ENCODE measurements around the gene CEACAM7. TPM values are rescaled to one million over a fixed set of nuclear protein-coding genes. Genes with fewer than 3 reads are reported as not detected.
"Not testable (repeated sequence)": the region's sequence is repeated elsewhere in the genome, so short reads cannot be mapped to it uniquely, and the experiment has no call there.

The CEACAM7 gene
- total and polyA plus RNA-seq, 4 experiments from 2014 or later = not detected

- intact Hi-C loops (cut with micrococcal nuclease) = no loop called here
- CTCF ChIA-PET (ENCODE audit: partially characterized antibody) = no interaction called here
Measured at GRCh38 chr19:41714598-41714997, 26.5 kb upstream of the CEACAM7 start.

GRCh38 chr19:41711376-41712261, 23.5 kb upstream of the CEACAM7 start:
- Histone ChIP-seq H3K9me3 (ENCODE audit: control insufficient read depth in 1 of 2, low read length in 2 of 2) (no peaks in the 10 kb centered on the region), H3K27ac (ENCODE audit: low read depth, low read length) (no peak overlapping the region), H3K36me3 (ENCODE audit: insufficient read depth, low read length) (no peaks in the 10 kb centered on the region), H3K4me1 (ENCODE audit: insufficient read depth, low read length) (no peaks in the 10 kb centered on the region), H3K4me3 (ENCODE audit: low read length in 2 of 2) (no peak overlapping the region), H3K27me3 (ENCODE audit: insufficient read depth, low read length) (no peaks in the 10 kb centered on the region)
- ChIA-PET CTCF (ENCODE audit: partially characterized antibody) (no interaction called here), POLR2A (ENCODE audit: partially characterized antibody) (no interaction called here)
- Mint-ChIP-seq H3K27me3 (peaks cover 21 to 38% of the 10 kb centered on the region in 2 donors), H3K36me3 (no peaks in the 10 kb centered on the region), H3K4me1 (peaks cover 2 to 6% (median 5%) of the 10 kb centered on the region in 4 donors), H3K27ac (no peak overlapping the region), H3K4me3 (no peak overlapping the region), H3K9me3 (peaks cover 0 to 2% (median 0%) of the 10 kb centered on the region in 8 donors)
- intact Hi-C loops (cut with micrococcal nuclease) = no loop called here
- no peak for DNase-seq

More at GRCh38 chr19:41714598-41714997, 26.5 kb upstream of the CEACAM7 start:
- no peaks in the 10 kb centered on the region for H3K9me3 ChIP-seq (ENCODE audit: control insufficient read depth in 1 of 2, low read length in 2 of 2)
- H3K36me3 ChIP-seq (ENCODE audit: insufficient read depth, low read length) = no peaks in the 10 kb centered on the region
- H3K4me1 Mint-ChIP-seq = no peaks in the 10 kb centered on the region
- H3K27me3 Mint-ChIP-seq = peaks cover 24 to 46% of the 10 kb centered on the region in 2 donors
- no peaks in the 10 kb centered on the region for H3K9me3 Mint-ChIP-seq
- no peak overlapping the region for H3K4me3 Mint-ChIP-seq
- no peak overlapping the region for H3K27ac ChIP-seq (ENCODE audit: low read depth, low read length)
- no peaks in the 10 kb centered on the region for H3K4me1 ChIP-seq (ENCODE audit: insufficient read depth, low read length)
- no peak overlapping the region for H3K4me3 ChIP-seq (ENCODE audit: low read length in 2 of 2)
- no peaks in the 10 kb centered on the region for H3K36me3 Mint-ChIP-seq
- POLR2A ChIA-PET (ENCODE audit: partially characterized antibody) = no interaction called here
- DNase-seq = no peak
- no peak overlapping the region for H3K27ac Mint-ChIP-seq
- H3K27me3 ChIP-seq (ENCODE audit: insufficient read depth, low read length) = no peaks in the 10 kb centered on the region

GRCh38 chr19:41709951-41710645, 22.0 kb upstream of the CEACAM7 start:
- Mint-ChIP-seq H3K27me3 (peaks cover 22 to 38% of the 10 kb centered on the region in 2 donors), H3K27ac (no peak overlapping the region), H3K4me1 (peaks cover 3 to 6% (median 6%) of the 10 kb centered on the region in 4 donors), H3K9me3 (peaks cover 0 to 2% (median 0%) of the 10 kb centered on the region in 8 donors), H3K36me3 (no peaks in the 10 kb centered on the region), H3K4me3 (no peak overlapping the region)
- Histone ChIP-seq H3K27ac (ENCODE audit: low read depth, low read length) (no peak overlapping the region), H3K36me3 (ENCODE audit: insufficient read depth, low read length) (no peaks in the 10 kb centered on the region), H3K4me3 (ENCODE audit: low read length in 2 of 2) (no peak overlapping the region), H3K27me3 (ENCODE audit: insufficient read depth, low read length) (peaks cover 5% of the 10 kb centered on the region), H3K9me3 (ENCODE audit: control insufficient read depth in 1 of 2, low read length in 2 of 2) (no peaks in the 10 kb centered on the region), H3K4me1 (ENCODE audit: insufficient read depth, low read length) (no peaks in the 10 kb centered on the region)
- intact Hi-C loops (cut with micrococcal nuclease) = no loop called here
- CTCF ChIA-PET (ENCODE audit: partially characterized antibody) = interaction anchor here (1.0 kb wide), 1 partner anchor 76 kb away, joined by 3 read pairs; no protein-coding TSS in a partner anchor
- POLR2A ChIA-PET (ENCODE audit: partially characterized antibody) = no interaction called here
- DNase-seq = no peak

- peaks cover 24 to 38% of the 10 kb centered on the region in 2 donors for H3K27me3 Mint-ChIP-seq
Measured at GRCh38 chr19:41709516-41709915, 21.4 kb upstream of the CEACAM7 start.

GRCh38 chr19:41708481-41708880, 20.4 kb upstream of the CEACAM7 start, which contains the start of gene CEACAM5:
Gene CEACAM5, plus strand, starts transcription at chr19:41708626. Its CDS starts 106 bp downstream, at chr19:41708732.
- Histone ChIP-seq H3K9me3 (ENCODE audit: control insufficient read depth in 1 of 2, low read length in 2 of 2) (no peaks in the 10 kb centered on the region), H3K36me3 (ENCODE audit: insufficient read depth, low read length) (no peaks in the 10 kb centered on the region), H3K4me3 (ENCODE audit: low read length in 2 of 2) (no peak within 1 kb of the TSS), H3K4me1 (ENCODE audit: insufficient read depth, low read length) (no peaks in the 10 kb centered on the region), H3K27ac (ENCODE audit: low read depth, low read length) (no peak within 1 kb of the TSS), H3K27me3 (ENCODE audit: insufficient read depth, low read length) (peaks cover 5% of the 10 kb centered on the region)
- Mint-ChIP-seq H3K9me3 (peaks cover 0 to 2% (median 0%) of the 10 kb centered on the region in 8 donors), H3K27me3 (peaks cover 19 to 34% of the 10 kb centered on the region in 2 donors), H3K4me1 (peaks cover 3 to 6% (median 6%) of the 10 kb centered on the region in 4 donors), H3K4me3 (no peak within 1 kb of the TSS), H3K36me3 (no peaks in the 10 kb centered on the region), H3K27ac (peak within 1 kb of the TSS in 1 of 7 donors; percentile 18)
- intact Hi-C loops (cut with micrococcal nuclease) = no loop called here
- ChIA-PET POLR2A (ENCODE audit: partially characterized antibody) (no interaction called here), CTCF (ENCODE audit: partially characterized antibody) (no interaction called here)
- DNase-seq = no peak

More at GRCh38 chr19:41709516-41709915, 21.4 kb upstream of the CEACAM7 start:
- H3K36me3 ChIP-seq (ENCODE audit: insufficient read depth, low read length); CTCF ChIA-PET (ENCODE audit: partially characterized antibody); POLR2A ChIA-PET (ENCODE audit: partially characterized antibody); H3K27ac Mint-ChIP-seq; H3K9me3 ChIP-seq (ENCODE audit: control insufficient read depth in 1 of 2, low read length in 2 of 2); H3K9me3 Mint-ChIP-seq; H3K4me3 ChIP-seq (ENCODE audit: low read length in 2 of 2); DNase-seq; intact Hi-C loops (cut with micrococcal nuclease); H3K4me1 ChIP-seq (ENCODE audit: insufficient read depth, low read length); H3K27me3 ChIP-seq (ENCODE audit: insufficient read depth, low read length); H3K27ac ChIP-seq (ENCODE audit: low read depth, low read length); H3K36me3 Mint-ChIP-seq; H3K4me1 Mint-ChIP-seq; H3K4me3 Mint-ChIP-seq: not testable (repeated sequence)

- intact Hi-C loops (cut with micrococcal nuclease) = loop anchor here (1.0 kb wide), 2 partner anchors 38 to 77 kb away; no protein-coding TSS in a partner anchor
- Mint-ChIP-seq H3K9me3 (peaks cover 0 to 2% (median 0%) of the 10 kb centered on the region in 8 donors), H3K27me3 (peaks cover 17 to 36% of the 10 kb centered on the region in 2 donors), H3K36me3 (no peaks in the 10 kb centered on the region), H3K27ac (no peak overlapping the region), H3K4me3 (no peak overlapping the region), H3K4me1 (peaks cover 3 to 6% (median 6%) of the 10 kb centered on the region in 4 donors)
- Histone ChIP-seq H3K9me3 (ENCODE audit: control insufficient read depth in 1 of 2, low read length in 2 of 2) (no peaks in the 10 kb centered on the region), H3K27ac (ENCODE audit: low read depth, low read length) (no peak overlapping the region), H3K4me3 (ENCODE audit: low read length in 2 of 2) (no peak overlapping the region), H3K27me3 (ENCODE audit: insufficient read depth, low read length) (peaks cover 5% of the 10 kb centered on the region), H3K4me1 (ENCODE audit: insufficient read depth, low read length) (no peaks in the 10 kb centered on the region), H3K36me3 (ENCODE audit: insufficient read depth, low read length) (no peaks in the 10 kb centered on the region)
- POLR2A ChIA-PET (ENCODE audit: partially characterized antibody) = no interaction called here
- DNase-seq = no peak
- CTCF ChIA-PET (ENCODE audit: partially characterized antibody) = interaction anchor here (1.1 to 2.5 kb wide), 6 partner anchors 10 to 84 kb away, joined by 4 to 8 read pairs (median 6); partner anchors contain the start of gene CEACAM7
Measured at GRCh38 chr19:41707871-41708371, 19.9 kb upstream of the CEACAM7 start.

GRCh38 chr19:41707502-41707812, 19.4 kb upstream of the CEACAM7 start:
- H3K4me1 Mint-ChIP-seq = peaks cover 3 to 6% (median 6%) of the 10 kb centered on the region in 4 donors
- no peak for DNase-seq
- Histone ChIP-seq H3K27me3 (ENCODE audit: insufficient read depth, low read length) (peaks cover 5% of the 10 kb centered on the region), H3K9me3 (ENCODE audit: control insufficient read depth in 1 of 2, low read length in 2 of 2) (no peaks in the 10 kb centered on the region), H3K4me1 (ENCODE audit: insufficient read depth, low read length) (no peaks in the 10 kb centered on the region), H3K36me3 (ENCODE audit: insufficient read depth, low read length) (no peaks in the 10 kb centered on the region), H3K4me3 (ENCODE audit: low read length in 2 of 2) (no peak overlapping the region), H3K27ac (ENCODE audit: low read depth, low read length) (no peak overlapping the region)
- intact Hi-C loops (cut with micrococcal nuclease) = loop anchor here (1.0 kb wide), 2 partner anchors 39 to 78 kb away; no protein-coding TSS in a partner anchor
- ChIA-PET POLR2A (ENCODE audit: partially characterized antibody) (no interaction called here), CTCF (ENCODE audit: partially characterized antibody) (interaction anchor here (0.6 to 2.5 kb wide), 26 partner anchors 9 to 258 kb away, joined by 3 to 11 read pairs (median 4); partner anchors contain the start of gene CEACAM7)
- peaks cover 0 to 2% (median 0%) of the 10 kb centered on the region in 8 donors for H3K9me3 Mint-ChIP-seq
- H3K36me3 Mint-ChIP-seq = no peaks in the 10 kb centered on the region
- no peak overlapping the region for H3K4me3 Mint-ChIP-seq
- peaks cover 17 to 32% of the 10 kb centered on the region in 2 donors for H3K27me3 Mint-ChIP-seq
- no peak overlapping the region for H3K27ac Mint-ChIP-seq
